COR-L47 (cell line): Measurements from ENCODE around the gene DOCK2.
A peak's percentile ranks its signal among the peaks of the same experiment; 100 is the strongest.

Experiments used
- DNase-seq: peaks from one replicate; lab custom pipeline; 2025; lab: John Stamatoyannopoulos, UW

The DOCK2 gene

DNA sequence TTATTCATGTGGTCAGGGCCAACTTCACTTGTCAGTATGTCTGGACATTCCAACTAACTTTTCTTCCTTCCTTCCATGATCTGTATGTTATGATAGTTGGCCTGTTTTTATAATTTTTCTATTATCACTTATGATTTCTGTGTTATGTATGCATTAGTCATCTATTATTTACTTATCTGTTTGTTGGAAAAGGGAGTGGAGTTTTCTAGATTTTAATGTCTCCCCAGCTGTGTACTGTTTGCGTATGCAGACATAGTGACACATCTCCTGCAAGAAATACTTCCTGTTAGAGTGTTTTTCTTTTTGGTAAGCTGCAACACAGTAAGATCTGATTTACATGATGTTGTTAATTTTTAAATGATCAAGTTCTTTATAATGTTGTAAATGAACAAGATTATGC lies 351.9 kb downstream of the DOCK2 start:
- no peak for DNase-seq

DNA sequence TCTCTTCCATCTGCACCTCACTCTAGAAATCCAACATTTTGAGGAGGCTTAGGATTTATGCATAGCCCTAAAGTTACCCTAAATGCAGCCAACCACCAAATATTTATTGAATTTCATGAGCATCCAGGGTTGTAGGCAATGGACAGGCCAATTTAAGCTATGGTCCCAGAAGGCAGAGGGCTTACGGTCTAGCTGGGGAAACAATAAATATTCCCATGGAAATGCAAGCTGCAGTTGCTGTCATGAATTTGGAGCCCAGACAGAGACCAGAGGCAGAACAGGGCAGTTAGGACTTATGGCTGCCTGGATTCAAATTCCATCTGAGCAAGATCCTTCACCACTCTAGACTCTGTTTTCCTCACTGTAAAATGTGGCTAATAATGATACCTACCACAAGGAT lies 352.3 kb downstream of the DOCK2 start:
- DNase-seq, result no peak

DNA sequence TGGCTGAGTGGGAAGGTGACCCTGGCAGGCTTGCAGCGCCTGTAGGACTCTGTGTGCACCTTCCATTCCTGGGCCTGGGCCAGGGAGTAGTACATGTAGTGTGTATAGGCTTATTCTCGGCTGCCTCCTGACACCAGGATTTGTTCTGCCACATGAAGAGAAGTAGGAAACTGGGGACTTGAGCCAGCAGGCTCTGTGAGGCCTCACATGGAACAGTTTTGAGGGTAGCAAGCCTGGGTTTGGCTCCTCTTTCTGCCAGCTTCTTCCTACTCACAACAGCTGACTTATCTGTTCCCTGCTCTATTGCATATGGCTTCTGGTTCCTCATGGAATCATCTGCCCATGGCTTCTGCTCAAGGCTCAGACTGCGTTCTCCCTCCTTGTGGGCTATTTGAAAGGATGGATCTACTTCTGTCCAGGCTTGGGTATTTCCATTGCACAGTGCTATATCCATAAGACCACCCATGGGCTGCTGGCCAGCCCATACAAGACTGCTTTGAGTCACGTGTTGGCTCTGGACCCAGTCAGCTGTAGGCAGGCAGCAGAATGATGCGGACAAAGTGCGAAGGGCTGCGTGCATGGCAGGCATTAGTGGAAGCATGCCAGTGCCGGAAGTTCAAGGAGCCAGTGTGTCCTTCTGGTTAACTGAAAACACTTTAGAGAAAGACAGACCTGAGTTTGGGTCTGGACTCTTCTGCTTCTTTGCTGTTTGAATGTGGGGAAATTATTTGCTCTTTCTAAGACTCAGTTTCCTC lies 354.2 kb downstream of the DOCK2 start:
- DNase-seq, result no peak

DNA sequence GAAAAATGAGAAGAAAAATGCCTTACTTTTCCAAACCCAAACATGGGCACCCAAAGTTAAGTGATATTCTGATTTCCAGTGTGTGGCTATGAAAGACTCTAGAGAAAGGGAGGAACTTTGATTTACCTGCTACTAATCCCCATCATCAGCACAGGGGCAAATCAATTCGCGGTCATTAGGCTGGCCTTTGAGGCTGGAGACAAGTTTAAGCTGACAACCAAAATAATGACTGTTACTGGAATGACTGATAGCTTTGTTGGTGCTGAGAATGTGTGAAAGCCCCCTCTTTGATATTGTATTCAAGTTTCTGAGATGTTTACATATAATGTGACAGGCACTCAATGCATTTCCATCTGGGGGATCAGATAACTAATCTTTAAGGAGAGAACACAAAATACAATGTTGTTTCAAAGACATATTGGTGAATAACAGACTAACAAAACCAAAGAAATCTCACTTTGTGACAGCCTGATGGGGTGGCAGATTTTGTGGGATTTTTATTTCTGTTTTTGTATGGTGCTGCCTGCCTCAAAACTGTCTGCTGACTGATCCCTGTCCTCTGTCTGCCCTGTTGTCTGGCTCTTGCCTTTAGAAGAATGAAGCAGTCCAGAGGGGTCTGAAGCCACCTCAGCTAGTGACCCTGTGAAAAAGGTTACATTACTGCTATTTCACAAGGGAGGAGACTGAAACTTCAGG lies 355.9 kb downstream of the DOCK2 start:
- no peak for DNase-seq

DNA sequence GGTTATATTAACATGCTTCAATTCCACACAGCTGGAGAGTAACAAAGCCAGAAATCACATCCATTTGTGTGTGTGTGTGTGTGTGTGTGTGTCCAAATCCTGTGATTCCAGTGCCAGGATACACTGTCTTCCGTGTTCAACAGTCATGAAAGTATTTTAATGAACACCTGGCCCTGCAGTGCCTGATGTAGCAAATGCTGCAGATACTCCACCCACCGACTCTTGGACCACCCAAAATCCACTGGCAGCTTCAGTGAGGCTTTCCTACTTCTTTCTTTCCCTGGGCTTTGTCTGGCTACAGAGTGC lies 356.4 kb downstream of the DOCK2 start:
- DNase-seq, result no peak

DNA sequence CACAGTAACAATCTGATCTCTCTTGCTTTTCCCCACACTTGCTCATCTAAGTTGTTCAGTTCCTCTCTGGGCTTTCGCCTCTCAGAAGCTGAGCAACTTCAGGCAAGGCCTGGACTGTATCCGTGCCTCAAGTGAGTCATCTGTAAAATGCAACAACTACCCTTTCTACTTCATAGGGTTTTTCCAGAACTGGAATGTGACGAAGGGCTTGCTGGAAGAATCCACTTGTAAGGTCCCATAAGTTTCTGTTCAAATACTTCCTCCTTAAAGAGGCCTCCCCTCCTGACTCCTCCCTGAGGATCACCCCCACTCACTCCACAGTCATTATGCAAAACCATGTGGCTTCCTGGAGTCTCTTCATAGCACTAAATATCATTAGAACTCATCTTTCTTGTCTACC lies 360.7 kb downstream of the DOCK2 start:
- no peak for DNase-seq

DNA sequence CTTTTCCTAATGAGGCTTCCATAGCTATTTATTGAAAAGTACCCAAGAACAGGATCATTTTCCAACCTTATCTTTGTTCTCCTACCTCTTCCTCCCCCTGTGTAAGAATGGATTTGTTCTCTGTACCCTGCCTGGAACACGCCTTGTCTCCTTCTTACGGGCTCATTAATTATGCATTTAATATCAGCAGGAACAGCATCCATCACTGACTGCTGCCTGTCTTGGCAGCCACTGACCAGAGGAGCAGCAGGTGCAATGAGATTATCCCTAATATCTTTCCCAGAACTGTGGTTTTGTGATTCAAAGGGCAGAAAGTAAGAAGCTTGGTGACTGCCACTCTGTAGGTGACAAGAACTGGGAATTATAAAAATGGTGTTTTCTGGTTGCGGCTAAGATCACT lies 362.5 kb downstream of the DOCK2 start:
- DNase-seq, result peak; percentile 39

DNA sequence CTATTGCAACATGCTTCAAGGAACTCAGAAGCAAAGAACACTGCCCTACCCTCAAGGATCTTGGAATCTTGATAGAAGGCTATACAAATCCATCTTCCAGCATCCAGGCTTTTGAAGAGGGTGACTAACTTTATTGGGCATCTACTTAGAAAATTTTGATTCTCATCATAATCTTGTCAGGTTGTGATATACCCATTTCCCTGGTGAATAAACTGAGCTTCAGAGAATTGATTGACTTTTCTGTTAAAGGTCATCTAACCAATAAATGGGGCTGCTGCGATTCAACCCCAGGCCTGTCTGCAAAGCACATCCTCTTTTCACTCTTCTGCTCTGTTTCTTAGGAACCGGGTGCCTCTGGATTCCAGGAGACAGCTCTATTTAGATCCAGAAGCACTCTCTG lies 363.1 kb downstream of the DOCK2 start:
- no peak for DNase-seq

DNA sequence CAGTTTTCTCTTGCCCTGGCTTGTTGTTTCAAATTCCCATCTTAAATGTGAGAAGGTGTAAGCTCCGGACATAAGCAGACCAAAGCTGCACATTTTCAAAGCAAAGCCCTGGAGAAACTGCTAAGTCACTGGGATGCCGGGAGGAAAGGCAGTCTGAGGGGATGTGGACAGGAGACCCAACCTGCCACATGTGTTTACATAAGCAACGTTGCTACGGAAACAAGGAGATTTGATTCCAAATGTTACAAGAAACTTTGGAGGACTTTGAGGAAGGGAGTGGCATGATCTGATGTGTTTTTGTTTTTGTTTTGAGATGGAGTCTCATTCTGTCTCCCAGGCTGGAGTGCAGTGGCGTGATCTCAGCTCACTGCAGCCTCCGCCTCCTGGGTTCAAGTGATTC lies 368.9 kb downstream of the DOCK2 start:
- peak; percentile 17 for DNase-seq

DNA sequence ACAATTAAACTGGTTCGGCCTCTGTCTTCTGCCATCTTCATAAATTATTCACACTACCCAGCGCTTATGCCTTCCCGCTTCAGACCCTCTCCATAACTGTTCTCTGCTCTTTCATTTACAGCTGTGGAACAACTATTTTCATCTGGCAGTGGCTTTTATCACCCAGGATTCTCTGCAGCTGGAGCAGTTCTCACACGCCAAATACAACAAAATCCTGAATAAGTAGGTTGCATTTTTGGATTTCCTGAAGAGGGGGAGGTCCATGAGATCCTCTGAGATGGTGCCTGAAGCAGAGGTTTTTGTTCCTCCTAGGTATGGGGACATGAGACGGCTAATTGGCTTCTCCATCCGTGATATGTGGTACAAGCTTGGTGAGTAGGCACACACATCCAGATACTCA lies 371.3 kb downstream of the DOCK2 start:
- peak; percentile 37 for DNase-seq

DNA sequence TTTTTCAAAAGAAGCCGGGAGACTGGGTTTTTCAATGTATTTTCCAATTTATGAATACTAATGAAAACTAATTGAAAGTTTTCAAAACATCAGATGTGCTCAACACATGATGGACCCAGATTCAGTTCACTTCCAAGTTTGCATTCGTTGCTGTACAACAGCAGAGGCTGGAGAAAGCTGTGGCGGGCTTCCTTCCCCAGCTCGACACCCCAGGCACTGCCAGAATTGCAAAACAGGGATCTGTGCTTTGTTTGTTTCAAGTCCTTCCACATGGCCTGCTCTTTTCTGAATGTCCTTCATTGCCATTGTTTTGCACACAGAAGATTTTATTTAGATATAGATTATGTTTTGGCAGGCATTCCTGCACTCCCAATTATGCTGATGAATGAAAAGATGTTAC lies 373.5 kb downstream of the DOCK2 start:
- DNase-seq, result no peak

DNA sequence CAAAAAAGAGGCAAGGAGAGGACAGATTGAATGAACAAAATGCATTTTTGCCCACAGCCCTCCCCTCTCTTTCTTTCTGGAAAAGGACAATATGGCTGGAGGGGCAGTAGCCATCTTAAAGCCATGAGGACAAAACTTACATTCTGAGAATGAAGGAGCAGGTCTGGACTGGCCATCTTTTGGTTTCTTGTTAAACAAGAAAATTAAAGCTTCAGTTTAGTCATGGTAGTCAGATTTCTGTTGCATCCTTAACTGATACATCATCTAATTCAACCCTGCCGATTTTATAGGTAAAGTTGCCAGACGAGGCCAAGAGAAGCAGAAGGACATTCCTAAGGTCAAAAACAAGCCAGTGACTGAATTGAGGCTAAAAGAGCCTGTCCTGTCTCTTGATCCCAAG lies 374.7 kb downstream of the DOCK2 start:
- no peak for DNase-seq

DNA sequence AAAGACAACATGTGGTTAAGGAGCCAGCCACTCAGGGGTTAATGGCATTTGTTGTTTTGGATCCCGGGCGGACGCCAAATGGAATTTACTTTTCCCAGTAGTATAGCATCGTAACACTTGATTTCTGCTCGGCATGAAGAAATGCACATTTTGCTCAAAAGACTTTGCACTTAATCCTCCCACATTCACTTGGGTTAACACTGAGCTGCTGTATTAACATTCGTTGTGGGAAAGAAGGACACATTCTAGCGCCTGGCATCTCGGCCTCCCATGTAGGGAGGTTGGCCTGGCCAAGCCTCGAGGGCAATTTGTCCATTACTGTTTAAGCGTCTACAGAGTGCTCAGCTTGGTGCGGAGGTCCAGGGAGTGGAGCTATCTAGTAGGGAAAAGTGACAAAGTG lies 375.5 kb downstream of the DOCK2 start:
- DNase-seq, result no peak

DNA sequence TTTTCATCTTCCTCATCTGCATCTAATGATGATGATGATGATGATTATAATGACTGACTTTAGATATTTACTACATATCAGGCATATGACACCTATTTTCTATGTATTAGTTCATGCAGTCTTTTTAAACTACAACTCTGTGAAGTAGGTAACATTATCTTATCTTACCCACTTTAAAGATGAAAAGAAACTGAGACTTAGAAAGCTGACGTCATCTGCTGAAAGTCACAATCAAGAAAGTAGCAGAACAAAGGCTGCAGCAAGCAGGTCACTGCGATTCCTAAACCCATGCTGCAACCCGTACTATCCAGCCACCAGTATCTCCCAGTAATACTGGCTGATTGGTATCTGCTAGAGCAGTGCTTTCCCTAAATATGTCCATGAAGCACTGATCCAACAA lies 383.3 kb downstream of the DOCK2 start:
- no peak for DNase-seq

DNA sequence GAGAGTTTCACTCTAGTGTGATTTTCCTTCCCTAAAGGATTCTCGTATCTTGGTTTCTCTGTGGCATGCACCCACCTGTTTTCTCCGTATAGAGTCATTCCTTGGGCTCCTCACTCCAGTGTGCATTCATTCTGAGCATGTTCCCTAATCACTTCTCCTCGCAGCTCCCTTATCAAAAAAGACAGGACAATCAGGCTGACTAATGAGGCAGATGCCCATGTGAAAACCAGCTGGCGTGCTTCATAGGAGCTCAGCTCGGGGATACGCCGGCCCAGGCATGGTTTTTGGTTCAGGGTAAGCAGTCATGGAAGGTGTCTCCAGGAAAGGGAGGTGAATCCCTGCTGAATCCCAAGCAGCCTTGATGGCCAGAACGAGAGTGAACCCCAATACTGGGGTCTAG lies 384.4 kb downstream of the DOCK2 start:
- no peak for DNase-seq

DNA sequence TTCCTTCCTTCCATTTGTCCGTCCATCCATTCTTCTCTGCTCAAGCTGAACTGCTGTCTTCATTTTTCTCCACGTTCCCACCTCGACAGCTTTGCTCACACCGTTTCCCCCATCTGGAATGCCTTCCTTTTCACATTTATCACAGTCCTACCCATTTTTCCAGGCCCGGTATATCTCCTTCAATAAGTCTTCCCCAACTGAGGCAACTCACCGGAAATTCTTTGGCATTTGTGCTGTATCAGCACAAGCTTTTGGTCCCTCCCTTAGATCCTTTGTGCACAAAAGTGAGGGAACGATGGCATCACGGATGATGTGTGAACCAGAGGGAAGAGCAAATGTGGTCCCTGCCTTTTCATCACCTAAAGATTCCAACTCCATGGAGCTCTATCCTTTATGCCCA lies 388.8 kb downstream of the DOCK2 start:
- no peak for DNase-seq

DNA sequence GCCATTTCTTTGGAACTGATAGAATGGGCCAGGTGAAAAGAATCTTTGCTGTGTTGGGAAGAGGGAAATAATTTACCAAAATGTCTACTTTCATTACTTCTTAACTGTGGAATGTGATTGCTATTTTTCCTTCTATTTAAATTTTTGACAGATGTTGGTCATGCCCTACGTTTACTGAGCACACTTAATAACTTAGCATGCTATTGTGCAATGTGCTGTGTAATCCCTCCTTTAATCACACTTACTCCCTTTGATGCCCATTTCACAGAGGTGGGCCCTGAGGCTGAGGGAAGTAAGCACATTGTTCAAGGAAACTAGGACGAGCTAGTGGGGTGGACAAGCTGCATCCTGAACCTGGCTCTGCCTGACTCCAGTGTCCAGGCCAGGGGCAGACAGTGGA lies 391.0 kb downstream of the DOCK2 start:
- DNase-seq, result no peak

DNA sequence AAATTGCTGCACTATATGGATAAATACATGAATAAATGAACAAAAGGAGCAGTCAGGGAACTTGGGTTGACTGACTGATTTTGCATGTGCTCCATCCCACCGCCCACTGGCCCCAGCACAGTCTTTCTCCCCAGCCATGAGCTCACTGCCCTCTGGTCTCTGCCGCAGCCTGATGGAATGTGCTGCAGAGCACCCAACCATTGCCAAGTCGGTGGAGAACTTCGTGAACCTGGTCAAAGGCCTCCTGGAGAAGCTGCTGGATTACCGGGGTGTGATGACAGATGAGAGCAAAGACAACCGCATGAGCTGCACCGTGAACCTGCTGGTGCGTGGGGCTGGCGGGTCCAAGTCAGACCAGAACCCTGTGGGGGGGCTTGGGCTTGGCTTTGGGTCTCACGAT lies 397.2 kb downstream of the DOCK2 start:
- DNase-seq, result no peak

DNA sequence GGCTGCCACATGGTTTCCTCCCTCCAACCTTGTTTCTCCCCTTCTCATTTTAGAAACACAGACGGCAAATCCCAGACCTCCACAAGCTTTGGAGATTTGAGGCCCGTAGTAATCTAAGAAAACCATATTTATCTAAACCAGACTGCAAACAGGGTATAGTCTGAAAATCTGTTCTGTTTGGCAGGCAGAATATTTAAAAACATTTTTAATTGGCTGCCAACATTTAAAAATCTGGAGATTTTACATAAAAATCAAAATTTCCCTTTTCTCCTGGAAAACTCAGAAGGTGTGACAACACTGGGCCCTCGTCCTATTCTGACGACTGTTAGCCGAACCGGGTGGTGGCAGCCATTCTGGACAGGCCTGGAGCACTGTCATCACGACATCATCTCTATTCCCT lies 401.2 kb downstream of the DOCK2 start:
- DNase-seq, result no peak

DNA sequence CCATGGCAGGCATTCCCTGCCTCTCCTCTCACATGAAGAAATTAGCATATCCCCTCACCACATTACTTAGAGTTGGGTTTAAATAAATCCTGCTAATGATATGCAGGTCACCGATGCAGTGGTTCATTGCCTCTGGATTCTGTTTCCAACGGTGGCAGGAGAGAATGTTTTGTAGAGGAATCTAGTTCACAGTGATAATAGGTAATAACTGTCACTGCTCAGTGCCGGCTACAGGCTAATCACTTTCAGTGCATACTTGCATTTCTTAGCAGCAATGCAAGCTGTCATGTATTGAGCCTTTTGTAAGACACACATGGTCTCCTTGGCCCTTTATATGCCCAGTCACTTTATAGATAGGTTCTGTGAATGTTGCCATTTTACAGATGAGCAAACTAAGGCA lies 402.8 kb downstream of the DOCK2 start:
- no peak for DNase-seq

DNA sequence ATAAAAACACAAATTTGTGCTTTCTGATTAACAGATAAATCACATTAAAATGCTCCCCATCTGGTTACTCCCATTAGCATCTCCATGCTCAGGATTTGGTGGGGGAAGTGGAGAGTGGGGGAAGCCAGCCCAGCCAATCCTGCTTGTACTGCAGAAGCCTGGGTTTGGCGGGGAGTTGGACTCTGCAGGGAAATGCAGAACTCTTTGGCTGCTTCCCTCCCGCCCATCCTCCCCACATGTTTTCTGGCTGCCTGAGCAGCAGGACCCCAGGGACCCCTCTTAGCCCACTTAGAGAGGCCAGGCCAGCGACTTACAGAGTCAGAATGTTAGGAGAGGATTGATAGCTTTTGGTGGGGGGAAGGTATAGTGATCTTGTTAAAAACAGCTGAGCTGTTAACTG lies 409.2 kb downstream of the DOCK2 start:
- DNase-seq, result no peak

DNA sequence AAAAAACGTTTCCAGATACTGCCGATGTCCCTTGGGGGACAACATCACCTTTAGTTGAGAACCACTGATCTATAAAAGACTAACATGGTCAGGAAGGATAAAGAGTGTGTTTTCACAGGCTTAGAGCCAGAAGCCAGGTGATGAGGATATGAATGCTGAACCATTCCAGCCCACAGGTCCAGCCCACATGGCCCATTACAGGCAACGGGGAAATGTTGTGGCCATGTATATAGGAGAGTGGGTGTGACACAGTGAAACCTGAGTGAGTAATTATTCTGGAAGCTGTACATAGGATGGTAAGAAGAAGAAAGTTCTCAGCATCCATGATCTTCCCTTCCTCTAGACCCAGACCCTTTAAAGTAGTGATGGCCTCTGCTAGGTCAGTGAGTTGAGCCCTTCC lies 412.6 kb downstream of the DOCK2 start:
- no peak for DNase-seq

DNA sequence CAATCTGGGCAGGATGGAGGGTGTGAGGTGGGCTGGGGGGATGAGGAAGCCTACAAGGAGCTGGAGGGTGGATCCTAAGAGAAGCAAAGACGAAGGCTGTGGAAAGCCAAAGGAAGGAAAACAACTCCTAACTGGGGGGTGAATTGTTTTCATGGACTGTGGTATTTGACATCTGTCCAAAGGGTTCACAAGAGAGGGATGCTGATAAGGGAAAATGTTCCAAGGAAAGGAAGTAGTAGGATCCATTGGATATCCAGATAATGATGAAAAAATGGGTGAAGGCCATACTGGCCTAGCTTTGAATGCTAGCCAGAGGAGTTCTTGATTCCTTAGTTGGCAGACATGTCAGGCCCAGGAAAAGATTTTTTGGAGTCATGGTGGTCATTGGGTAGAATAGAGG lies 416.8 kb downstream of the DOCK2 start:
- DNase-seq, result no peak

DNA sequence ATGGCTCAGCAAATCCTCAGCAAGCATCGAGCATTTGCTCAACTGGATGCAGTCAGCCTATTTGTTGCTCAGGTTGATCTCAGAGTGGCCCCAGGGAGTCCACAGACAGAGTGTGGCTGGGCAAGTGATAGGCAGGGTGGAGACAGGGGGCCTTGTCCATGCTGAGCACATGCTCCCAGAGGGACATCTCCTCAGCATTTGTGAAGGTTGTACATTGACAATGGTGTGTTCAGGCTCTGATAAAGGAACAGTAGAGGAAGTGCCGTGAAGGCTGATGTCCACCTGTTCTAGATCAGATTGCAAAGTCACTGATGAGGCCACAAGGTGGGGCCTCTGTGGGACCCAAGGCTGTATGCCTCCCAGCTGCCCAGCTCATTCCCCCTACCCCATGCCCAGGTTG lies 418.5 kb downstream of the DOCK2 start:
- DNase-seq, result no peak
